HepG2 (cell line): ENCODE results near the gene MYO16. TPM values are rescaled to one million over a fixed set of nuclear protein-coding genes. Genes with fewer than 3 reads are reported as not detected.

Experiments
- ATAC-seq: fragments of 200-7000 bp; cut with Tn5 transposase; 3 replicates; pipeline ENCODE4 v1.9.1; 2020; ENCODE audit warnings: mild to moderate bottlenecking, moderate library complexity
- BruUV-seq: library from RNA; stranded (reverse); fragments of 400-500 nt; replicated peaks from 2 replicates; lab custom pipeline; 2021; lab: Mats Ljungman, UMichigan
- CTCF ChIA-PET: fragments of 300-600 bp; formaldehyde crosslinking; extraction: SDS; loops from one replicate; lab custom pipeline; 2021; ENCODE audit warnings: low total read pairs, inconsistent platforms, low intra/inter-chr PET ratio; lab: Yijun Ruan, JAX
- POLR2A ChIA-PET: fragments of 350-600 bp; sonication (Branson Sonifier 250); formaldehyde crosslinking; loops from one replicate; lab custom pipeline; 2020; ENCODE audit warnings: antibody characterized with exemption, inconsistent platforms; lab: Yijun Ruan, JAX
- DNase-seq: peaks from one replicate; pipeline ENCODE4 v3.0.0-alpha.2; 2015; ENCODE audit warnings: low spot score
- FAIRE-seq: peaks from 3 replicates; lab custom pipeline; 2011; peaks lifted over from hg19 to GRCh38; lab: Jason Lieb, UNC
- H2AFZ ChIP-seq: one replicate; pipeline ENCODE4 v1.6.1; 2011; ENCODE audit warnings: low read length, inconsistent platforms
- H3K27ac ChIP-seq: fragments of 300-600 bp; 3 replicates; pipeline ENCODE4 v1.8.0; 2011; ENCODE audit warnings: mixed run types, mild to moderate bottlenecking, mixed read lengths, low read length, inconsistent platforms; ENCODE audit not compliant: insufficient read depth; ENCODE audit errors: extremely low read length
- H3K27me3 ChIP-seq, 2 experiments: fragments of 200-600 bp in 1 of 2; 2 replicates in 1 of 2; 3 replicates in 1 of 2; pipeline versions ENCODE4 v1.6.0 to v1.8.0; 2011; ENCODE audit warnings: low read length in 2 of 2, mild to moderate bottlenecking in 2 of 2, moderate library complexity in 2 of 2, inconsistent platforms in 1 of 2; ENCODE audit not compliant: insufficient read depth in 2 of 2, control insufficient read depth in 1 of 2
- H3K36me3 ChIP-seq, 2 experiments: fragments of 200-600 bp in 1 of 2; replicated peaks in 1 of 2; 2 replicates in 1 of 2; 3 replicates in 1 of 2; pipeline versions ENCODE4 v1.5.1 to v1.8.0; 2011; ENCODE audit warnings: low read length in 2 of 2, inconsistent platforms in 1 of 2; ENCODE audit not compliant: insufficient read depth in 2 of 2, control insufficient read depth in 1 of 2
- H3K4me1 ChIP-seq: 2 replicates; pipeline ENCODE4 v1.5.1; 2012; ENCODE audit warnings: low read length, inconsistent platforms; ENCODE audit not compliant: insufficient read depth
- H3K4me2 ChIP-seq: 2 replicates; pipeline ENCODE4 v1.6.0; 2011; ENCODE audit warnings: low read depth, low read length, inconsistent platforms
- H3K4me3 ChIP-seq, 3 experiments: fragments of 200-600 bp in 1 of 3; sonication (generic), shearing (Covaris generic) in 1 of 3; replicated peaks in 1 of 3; 2 replicates each; pipeline ENCODE4 v1.5.1; 2011 to 2016; ENCODE audit warnings: low read length in 3 of 3, inconsistent platforms in 2 of 3, low read depth in 2 of 3, mild to moderate bottlenecking in 2 of 3, control low read depth in 1 of 3, mixed read lengths in 1 of 3; ENCODE audit not compliant: insufficient read depth in 1 of 3
- H3K79me2 ChIP-seq: one replicate; pipeline ENCODE4 v1.6.1; 2011; ENCODE audit warnings: low read length, inconsistent platforms; ENCODE audit not compliant: insufficient read depth
- H3K9ac ChIP-seq: 2 replicates; pipeline ENCODE4 v1.6.0; 2011; ENCODE audit warnings: mild to moderate bottlenecking, low read depth, low read length, inconsistent platforms; ENCODE audit not compliant: insufficient read depth
- H3K9me3 ChIP-seq: 2 replicates; pipeline ENCODE4 v1.5.1; 2012; ENCODE audit warnings: mild to moderate bottlenecking, low read length
- H4K20me1 ChIP-seq: 2 replicates; pipeline ENCODE4 v1.6.0; 2011; ENCODE audit warnings: inconsistent platforms, mild to moderate bottlenecking, low read length, moderate library complexity; ENCODE audit not compliant: insufficient read depth
- BHLHE40 ChIP-seq: IDR thresholded peaks from 2 replicates; pipeline ENCODE4 v1.6.1; 2011; ENCODE audit warnings: low read length, improper control_type of control experiment
- CENPT ChIP-seq: sonication (generic); formaldehyde crosslinking; IDR thresholded peaks from 2 replicates; pipeline ENCODE4 v1.8.0; 2022; ENCODE audit warnings: low read depth, mild to moderate bottlenecking, moderate library complexity, missing genetic modification reagents
- FOSL2 ChIP-seq: sonication (generic); formaldehyde crosslinking; IDR thresholded peaks from 2 replicates; pipeline ENCODE4 v1.4.0; 2020; ENCODE audit warnings: missing genetic modification reagents
- HNRNPH1 ChIP-seq: fragments of 200-400 bp; formaldehyde crosslinking; optimal IDR thresholded peaks from 2 replicates; pipeline ENCODE3; 2017; ENCODE audit warnings: mild to moderate bottlenecking, low read depth, low read length
- NCOA2 ChIP-seq: sonication (generic); formaldehyde crosslinking; IDR thresholded peaks from 2 replicates; pipeline ENCODE4 v1.8.0; 2022; ENCODE audit warnings: inconsistent platforms
- TCF7L2 ChIP-seq: IDR thresholded peaks from 2 replicates; pipeline ENCODE4 v1.6.1; 2011; ENCODE audit warnings: mild to moderate bottlenecking, low read depth, low read length, moderate library complexity
- ZNF24 ChIP-seq: fragments of 450-650 bp; IDR thresholded peaks from 2 replicates; pipeline ENCODE4 v1.6.1; 2017; ENCODE audit warnings: antibody characterized with exemption, mild to moderate bottlenecking
- ZNF567 ChIP-seq: sonication (generic); formaldehyde crosslinking; IDR thresholded peaks from 2 replicates; pipeline ENCODE4 v1.8.1; 2023; ENCODE audit warnings: mild to moderate bottlenecking, missing genetic modification reagents, borderline replicate concordance
- ZNF672 ChIP-seq: sonication (generic); formaldehyde crosslinking; IDR thresholded peaks from 2 replicates; pipeline ENCODE4 v1.8.1; 2022; ENCODE audit warnings: missing genetic modification reagents
- ZNF737 ChIP-seq: sonication (generic); formaldehyde crosslinking; IDR thresholded peaks from 2 replicates; pipeline ENCODE4 v1.5.0; 2020; ENCODE audit warnings: missing genetic modification reagents, mild to moderate bottlenecking, borderline replicate concordance
- WGBS: methylation state at CpG from one replicate; pipeline ENCODE4 v1.1.6; 2017; ENCODE audit warnings: low lambda C conversion rate; 5-methylcytosine and 5-hydroxymethylcytosine counted together
- in situ Hi-C: cut with HindIII; loops from 2 replicates; pipeline ENCODE4 v1.10.0; 2017; ENCODE audit warnings: low pct_unique_long_range_greater_than_20kb; ENCODE audit not compliant: extremely low pct_ligation_motif_present
- intact Hi-C: fragments of 100-400 bp; cut with micrococcal nuclease; formaldehyde crosslinking; loops from one replicate; pipeline ENCODE4 v1.10.0; 2022; ENCODE audit not compliant: unreplicated experiment
- polyA plus RNA-seq, 8 experiments: library from polyadenylated mRNA; depleted of rRNA in 3 of 8; stranded (reverse) in 7 of 8; unstranded in 1 of 8; fragments of >200 nt; fragmentation: Illumina TruSeq in 4 of 8; extraction: Trizol in 4 of 8; gene quantifications; 2 replicates each; pipeline versions ENCODE4 v1.2.1 to v1.2.3, GENCODE V29; 2011 to 2016; ENCODE audit warnings: low read depth in 4 of 8, missing spikeins in 1 of 8, mixed read lengths in 1 of 8; ENCODE audit not compliant: insufficient read depth in 1 of 8
- total RNA-seq, 5 experiments: library from RNA; depleted of rRNA; stranded (reverse); fragments of >200 nt; fragmentation: Illumina TruSeq; extraction: Trizol; gene quantifications; 2 replicates each; pipeline ENCODE4 v1.2.3, GENCODE V29; 2016; ENCODE audit warnings: low read depth in 1 of 5
- TF ChIP-seq, protein P1 (sequence below): sonication (generic); formaldehyde crosslinking; IDR thresholded peaks from 2 replicates; pipeline ENCODE4 v1.8.0; 2022; ENCODE audit warnings: mild to moderate bottlenecking, missing genetic modification reagents, moderate library complexity
- TF ChIP-seq, protein P2 (sequence below): fragments of 450-650 bp; IDR thresholded peaks from 2 replicates; pipeline ENCODE4 v1.6.1; 2016
- TF ChIP-seq, protein P3 (sequence below): sonication (generic); formaldehyde crosslinking; IDR thresholded peaks from 2 replicates; pipeline ENCODE4 v1.5.0; 2020; ENCODE audit warnings: missing genetic modification reagents, mild to moderate bottlenecking, borderline replicate concordance
- TF ChIP-seq, protein P4 (sequence below): sonication (generic); formaldehyde crosslinking; IDR thresholded peaks from 2 replicates; pipeline ENCODE4 v1.8.1; 2023; ENCODE audit warnings: mild to moderate bottlenecking, inconsistent platforms, moderate library complexity, missing genetic modification reagents, borderline replicate concordance

The MYO16 gene
- total and polyA plus RNA-seq, 2 of the 13 experiments (the other 11 are each of a cell fraction or from before 2014, with no cell fraction given), result not detected

DNA sequence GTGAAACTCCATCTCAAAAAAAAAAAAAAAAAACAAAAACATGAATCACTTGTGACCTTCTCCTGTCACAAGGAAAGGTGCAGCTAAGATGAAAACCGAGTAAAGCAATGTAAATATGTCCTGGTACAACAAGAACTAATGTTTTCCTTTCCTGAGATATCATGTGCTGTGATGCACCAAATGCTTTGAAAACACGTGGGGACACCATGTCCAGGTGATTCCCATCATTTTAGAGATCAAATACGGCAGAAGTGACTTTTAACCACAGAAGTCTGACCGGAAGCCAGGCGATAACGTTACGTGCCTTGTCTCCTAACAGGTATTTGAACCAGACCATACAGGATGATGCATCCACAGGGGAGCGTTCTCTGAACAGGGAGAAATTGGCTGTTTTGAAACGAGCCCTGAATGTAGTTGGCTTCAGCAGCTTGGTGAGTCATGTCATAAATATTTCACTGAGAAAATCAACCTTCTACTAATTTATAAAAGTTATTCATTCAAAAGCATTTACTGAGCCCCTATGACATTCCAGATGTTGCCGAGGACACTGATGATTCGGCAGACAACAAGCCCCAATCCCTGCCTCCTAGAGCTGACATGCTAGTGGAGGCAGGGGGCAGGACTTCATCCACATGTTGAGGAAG, 328.1 kb downstream of the MYO16 start:
- intact Hi-C loops (no loop called here), in situ Hi-C loops (loop anchor here (25.0 kb wide), 2 partner anchors 830 to 1455 kb away; partner anchors contain the start of gene IRS2)
- Histone ChIP-seq H2AFZ (no peak overlapping the region), H3K9me3 (no peaks in the 10 kb centered on the region), H3K79me2 (no peaks in the 10 kb centered on the region), H3K27ac (no peak overlapping the region), H3K4me3 (no peak overlapping the region), H4K20me1 (no peaks in the 10 kb centered on the region), H3K4me1 (no peaks in the 10 kb centered on the region), H3K36me3 (no peaks in the 10 kb centered on the region), H3K9ac (no peak overlapping the region), H3K4me2 (no peak overlapping the region), H3K27me3 (no peaks in the 10 kb centered on the region; a peak in 2 of 5 replicates)
- 8% methylated on average over 11 of the region's 11 CpGs for WGBS
- CTCF ChIA-PET, result no interaction called here
- TF ChIP-seq ZNF672, result no peak
- TF ChIP-seq BHLHE40, result peak; percentile 46; the same call in 1 of the 2 replicates
- TF ChIP-seq, protein P1, sequence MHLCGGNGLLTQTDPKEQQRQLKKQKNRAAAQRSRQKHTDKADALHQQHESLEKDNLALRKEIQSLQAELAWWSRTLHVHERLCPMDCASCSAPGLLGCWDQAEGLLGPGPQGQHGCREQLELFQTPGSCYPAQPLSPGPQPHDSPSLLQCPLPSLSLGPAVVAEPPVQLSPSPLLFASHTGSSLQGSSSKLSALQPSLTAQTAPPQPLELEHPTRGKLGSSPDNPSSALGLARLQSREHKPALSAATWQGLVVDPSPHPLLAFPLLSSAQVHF (CRISPR knock-in tag), result no peak
- no peak for TF ChIP-seq HNRNPH1
- TF ChIP-seq, protein P2, sequence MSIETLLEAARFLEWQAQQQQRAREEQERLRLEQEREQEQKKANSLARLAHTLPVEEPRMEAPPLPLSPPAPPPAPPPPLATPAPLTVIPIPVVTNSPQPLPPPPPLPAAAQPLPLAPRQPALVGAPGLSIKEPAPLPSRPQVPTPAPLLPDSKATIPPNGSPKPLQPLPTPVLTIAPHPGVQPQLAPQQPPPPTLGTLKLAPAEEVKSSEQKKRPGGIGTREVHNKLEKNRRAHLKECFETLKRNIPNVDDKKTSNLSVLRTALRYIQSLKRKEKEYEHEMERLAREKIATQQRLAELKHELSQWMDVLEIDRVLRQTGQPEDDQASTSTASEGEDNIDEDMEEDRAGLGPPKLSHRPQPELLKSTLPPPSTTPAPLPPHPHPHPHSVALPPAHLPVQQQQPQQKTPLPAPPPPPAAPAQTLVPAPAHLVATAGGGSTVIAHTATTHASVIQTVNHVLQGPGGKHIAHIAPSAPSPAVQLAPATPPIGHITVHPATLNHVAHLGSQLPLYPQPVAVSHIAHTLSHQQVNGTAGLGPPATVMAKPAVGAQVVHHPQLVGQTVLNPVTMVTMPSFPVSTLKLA, result peak; percentile 77
- TF ChIP-seq FOSL2 (CRISPR knock-in tag), result peak; percentile 44
- POLR2A ChIA-PET, result no interaction called here
- FAIRE-seq, result no peak
- no peak for DNase-seq
- no TSS peak for BruUV-seq
- no peak for ATAC-seq

DNA sequence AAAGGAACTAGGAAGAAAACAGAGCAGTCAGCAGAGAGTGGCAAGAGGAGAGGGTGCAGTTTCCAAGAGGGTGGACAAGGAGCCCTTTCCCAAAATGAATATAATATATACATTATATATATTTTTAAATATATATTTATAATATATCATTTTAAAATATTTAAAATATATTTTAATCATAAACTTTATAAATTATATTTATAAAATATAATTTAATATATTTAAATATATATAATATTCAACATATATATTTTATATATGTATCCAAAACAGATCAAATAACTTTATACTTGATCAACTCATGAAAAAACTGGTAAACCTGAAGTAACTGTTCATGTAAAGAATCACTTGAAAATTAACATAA, 328.6 kb downstream of the MYO16 start:
- no peak for DNase-seq
- in situ Hi-C loops (loop anchor here (25.0 kb wide), 2 partner anchors 829 to 1454 kb away; partner anchors contain the start of gene IRS2), intact Hi-C loops (no loop called here)
- no peak for FAIRE-seq
- H3K4me2 ChIP-seq, result no peak overlapping the region
- no peaks in the 10 kb centered on the region for H4K20me1 ChIP-seq
- no peak overlapping the region for H3K9ac ChIP-seq
- no peaks in the 10 kb centered on the region for H3K9me3 ChIP-seq
- TF ChIP-seq ZNF24, result no peak
- TF ChIP-seq CENPT (CRISPR knock-in tag), result no peak
- no peak for TF ChIP-seq TCF7L2
- TF ChIP-seq, protein P3, sequence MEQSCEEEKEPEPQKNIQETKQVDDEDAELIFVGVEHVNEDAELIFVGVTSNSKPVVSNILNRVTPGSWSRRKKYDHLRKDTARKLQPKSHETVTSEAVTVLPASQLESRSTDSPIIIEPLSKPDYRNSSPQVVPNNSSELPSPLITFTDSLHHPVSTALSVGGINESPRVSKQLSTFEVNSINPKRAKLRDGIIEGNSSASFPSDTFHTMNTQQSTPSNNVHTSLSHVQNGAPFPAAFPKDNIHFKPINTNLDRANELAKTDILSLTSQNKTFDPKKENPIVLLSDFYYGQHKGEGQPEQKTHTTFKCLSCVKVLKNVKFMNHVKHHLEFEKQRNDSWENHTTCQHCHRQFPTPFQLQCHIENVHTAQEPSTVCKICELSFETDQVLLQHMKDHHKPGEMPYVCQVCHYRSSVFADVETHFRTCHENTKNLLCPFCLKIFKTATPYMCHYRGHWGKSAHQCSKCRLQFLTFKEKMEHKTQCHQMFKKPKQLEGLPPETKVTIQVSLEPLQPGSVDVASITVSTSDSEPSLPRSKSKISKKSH (CRISPR knock-in tag), result no peak
- TF ChIP-seq, protein P4, sequence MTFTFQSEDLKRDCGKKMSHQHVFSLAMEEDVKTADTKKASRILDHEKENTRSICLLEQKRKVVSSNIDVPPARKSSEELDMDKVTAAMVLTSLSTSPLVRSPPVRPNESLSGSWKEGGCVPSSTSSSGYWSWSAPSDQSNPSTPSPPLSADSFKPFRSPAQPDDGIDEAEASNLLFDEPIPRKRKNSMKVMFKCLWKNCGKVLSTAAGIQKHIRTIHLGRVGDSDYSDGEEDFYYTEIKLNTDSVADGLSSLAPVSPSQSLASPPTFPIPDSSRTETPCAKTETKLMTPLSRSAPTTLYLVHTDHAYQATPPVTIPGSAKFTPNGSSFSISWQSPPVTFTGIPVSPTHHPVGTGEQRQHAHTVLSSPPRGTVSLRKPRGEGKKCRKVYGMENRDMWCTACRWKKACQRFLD (CRISPR knock-in tag), result no peak
- TF ChIP-seq NCOA2 (CRISPR knock-in tag), result no peak
- TF ChIP-seq ZNF567, result no peak
- no peak for TF ChIP-seq ZNF737 (CRISPR knock-in tag)
- TF ChIP-seq BHLHE40, result no peak
- H3K79me2 ChIP-seq, result no peaks in the 10 kb centered on the region
- no peaks in the 10 kb centered on the region; a peak in 2 of 5 replicates for H3K27me3 ChIP-seq
- no peaks in the 10 kb centered on the region for H3K36me3 ChIP-seq
- BruUV-seq, result no TSS peak
- H3K27ac ChIP-seq, result no peak overlapping the region
- no peak overlapping the region for H3K4me3 ChIP-seq
- no peaks in the 10 kb centered on the region for H3K4me1 ChIP-seq
- no peak for ATAC-seq
- H2AFZ ChIP-seq, result no peak overlapping the region
- ChIA-PET CTCF (no interaction called here), POLR2A (no interaction called here)
